ENCODE measurements around the gene ELL3.
A peak's percentile ranks its signal among the peaks of the same experiment; 100 is the strongest.

The ELL3 gene

GRCh38 chr15:43789409-43789808 is 12.6 kb upstream of the ELL3 start:
- no peaks in the 10 kb centered on the region for H3K27me3 ChIP-seq (ENCODE audit: insufficient read depth, low read length, poor library complexity)
- peaks cover 23% of the 10 kb centered on the region for H3K79me2 ChIP-seq (ENCODE audit: insufficient read depth, low read length)
- no peaks in the 10 kb centered on the region for H3K9me3 ChIP-seq (ENCODE audit: insufficient read depth, low read length, severe bottlenecking)
- peaks cover 22% of the 10 kb centered on the region for H3K4me1 ChIP-seq (ENCODE audit: insufficient read depth, low read length)
- H3K9ac ChIP-seq (ENCODE audit: low read depth, low read length): no peak overlapping the region
- no peak overlapping the region for H2AFZ ChIP-seq (ENCODE audit: low read depth, low read length)
- H3K36me3 ChIP-seq (ENCODE audit: insufficient read depth, low read length): peaks cover 22% of the 10 kb centered on the region
- no peak overlapping the region for H3K4me3 ChIP-seq (ENCODE audit: low read depth in 1 of 2, low read length in 2 of 2)
- ATAC-seq (ENCODE audit: insufficient read depth, low read depth) (no peak), DNase-seq (no peak)
- no peak overlapping the region for H3K4me2 ChIP-seq (ENCODE audit: insufficient read depth, low read length)
- peaks cover 22% of the 10 kb centered on the region for H4K20me1 ChIP-seq (ENCODE audit: insufficient read depth, low read length)
- H3K27ac ChIP-seq (ENCODE audit: low read length): no peak overlapping the region
- no peak for TF ChIP-seq EZH2 (IDR thresholded peaks at IDR 0.05; ENCODE audit: borderline replicate concordance, low read depth, low read length, severe bottlenecking)
- no peak for TF ChIP-seq CTCF (IDR thresholded peaks at IDR 0.05; ENCODE audit: borderline replicate concordance, extremely low read depth, low read length, poor library complexity, severe bottlenecking)

GRCh38 chr15:43779016-43779415 is 2.2 kb upstream of the ELL3 start:
- H3K36me3 ChIP-seq (ENCODE audit: insufficient read depth, low read length): no peaks in the 10 kb centered on the region
- ATAC-seq (ENCODE audit: insufficient read depth, low read depth): no peak
- no peak overlapping the region for H3K27ac ChIP-seq (ENCODE audit: low read length)

GRCh38 chr15:43777267-43777914 is 625 bp upstream of the ELL3 start:
- ATAC-seq (ENCODE audit: insufficient read depth, low read depth): peak; percentile 80
- Histone ChIP-seq H3K4me2 (ENCODE audit: insufficient read depth, low read length) (peak overlapping the region; percentile 97), H3K79me2 (ENCODE audit: insufficient read depth, low read length) (0 out of 2 replicates have a peak, but pooled peaks cover 3% of the 10 kb centered on the region), H3K9ac (ENCODE audit: low read depth, low read length) (peak overlapping the region; percentile 84), H3K27ac (ENCODE audit: low read length) (peak overlapping the region; percentile 94), H2AFZ (ENCODE audit: low read depth, low read length) (peak overlapping the region; percentile 98), H3K4me3 (ENCODE audit: low read depth in 1 of 2, low read length in 2 of 2) (peak overlapping the region; percentile 77 to 85), H3K4me1 (ENCODE audit: insufficient read depth, low read length) (peaks cover 24% of the 10 kb centered on the region), H3K27me3 (ENCODE audit: insufficient read depth, low read length, poor library complexity) (no peaks in the 10 kb centered on the region), H3K36me3 (ENCODE audit: insufficient read depth, low read length) (peaks cover 8% of the 10 kb centered on the region; the same call in 1 of the 2 replicates), H4K20me1 (ENCODE audit: insufficient read depth, low read length) (no peaks in the 10 kb centered on the region), H3K9me3 (ENCODE audit: insufficient read depth, low read length, severe bottlenecking) (no peaks in the 10 kb centered on the region)
- peak; percentile 88 for TF ChIP-seq CTCF (IDR thresholded peaks at IDR 0.05; ENCODE audit: borderline replicate concordance, extremely low read depth, low read length, poor library complexity, severe bottlenecking)
- no peak for TF ChIP-seq EZH2 (IDR thresholded peaks at IDR 0.05; ENCODE audit: borderline replicate concordance, low read depth, low read length, severe bottlenecking)
- peak; percentile 83 for DNase-seq

More at GRCh38 chr15:43779016-43779415, 2.2 kb upstream of the ELL3 start:
- no peak overlapping the region for H3K9ac ChIP-seq (ENCODE audit: low read depth, low read length)
- TF ChIP-seq CTCF (IDR thresholded peaks at IDR 0.05; ENCODE audit: borderline replicate concordance, extremely low read depth, low read length, poor library complexity, severe bottlenecking) (no peak), EZH2 (IDR thresholded peaks at IDR 0.05; ENCODE audit: borderline replicate concordance, low read depth, low read length, severe bottlenecking) (no peak)
- no peak overlapping the region for H2AFZ ChIP-seq (ENCODE audit: low read depth, low read length)
- H3K79me2 ChIP-seq (ENCODE audit: insufficient read depth, low read length): 0 out of 2 replicates have a peak, but pooled peaks cover 3% of the 10 kb centered on the region
- H4K20me1 ChIP-seq (ENCODE audit: insufficient read depth, low read length): no peaks in the 10 kb centered on the region
- H3K4me2 ChIP-seq (ENCODE audit: insufficient read depth, low read length): peak overlapping the region; percentile 12; the same call in 1 of the 2 replicates
- DNase-seq: no peak
- no peaks in the 10 kb centered on the region for H3K9me3 ChIP-seq (ENCODE audit: insufficient read depth, low read length, severe bottlenecking)
- H3K27me3 ChIP-seq (ENCODE audit: insufficient read depth, low read length, poor library complexity): no peaks in the 10 kb centered on the region
- peaks cover 24% of the 10 kb centered on the region for H3K4me1 ChIP-seq (ENCODE audit: insufficient read depth, low read length)
- no peak overlapping the region for H3K4me3 ChIP-seq (ENCODE audit: low read depth in 1 of 2, low read length in 2 of 2)
